SK-N-SH (cell line): Measurements from ENCODE around the gene EEFSEC. TPM values are rescaled to one million over a fixed set of nuclear protein-coding genes. Genes with fewer than 3 reads are reported as not detected.

ENCODE experiments used
- CTCF ChIA-PET: fragments of 300-600, 350-600 bp; formaldehyde crosslinking; extraction: SDS; loops from one replicate; lab custom pipeline; 2021; lab: Yijun Ruan, JAX
- POLR2A ChIA-PET: fragments of 350-600 bp; sonication (Branson Sonifier 250); formaldehyde crosslinking; extraction: SDS; loops from one replicate; lab custom pipeline; 2020; ENCODE audit warnings: antibody characterized with exemption, inconsistent platforms; lab: Yijun Ruan, JAX
- DNase-seq: peaks from one replicate; pipeline ENCODE4 v3.0.0; 2012
- H2AFZ ChIP-seq: fragments of 200-600 bp; sonication (generic); 2 replicates; pipeline ENCODE4 v1.8.1; 2016; ENCODE audit warnings: antibody characterized with exemption, mild to moderate bottlenecking, low read depth
- H3F3A ChIP-seq: fragments of 200-600 bp; sonication (generic); replicated peaks from 2 replicates; pipeline ENCODE3; 2016; ENCODE audit warnings: antibody characterized with exemption, mild to moderate bottlenecking; ENCODE audit not compliant: insufficient read depth
- H3K27ac ChIP-seq, 2 experiments: fragments of 200-500 bp in 1 of 2; fragments of 200-600 bp in 1 of 2; sonication (Bioruptor generic) in 1 of 2; sonication (generic), shearing (Covaris generic) in 1 of 2; 2 replicates each; pipeline versions ENCODE4 v1.5.1 to v1.6.1; 2014 to 2016; ENCODE audit warnings: low read depth in 2 of 2, inconsistent platforms in 1 of 2, low read length in 1 of 2, mild to moderate bottlenecking in 1 of 2, mixed read lengths in 1 of 2
- H3K27me3 ChIP-seq: fragments of 200-600 bp; sonication (generic), shearing (Covaris generic); 2 replicates; pipeline ENCODE4 v1.6.1; 2016; ENCODE audit warnings: mixed run types; ENCODE audit not compliant: insufficient read depth
- H3K36me3 ChIP-seq, 2 experiments: fragments of 200-500 bp in 1 of 2; fragments of 200-600 bp in 1 of 2; sonication (Bioruptor generic) in 1 of 2; sonication (generic) in 1 of 2; replicated peaks in 1 of 2; 2 replicates each; pipeline versions ENCODE3 to v1.5.1; 2014 to 2016; ENCODE audit warnings: low read length in 1 of 2, mild to moderate bottlenecking in 1 of 2; ENCODE audit not compliant: insufficient read depth in 2 of 2, control insufficient read depth in 1 of 2
- H3K4me1 ChIP-seq, 2 experiments: fragments of 200-500 bp in 1 of 2; fragments of 200-600 bp in 1 of 2; sonication (Bioruptor generic) in 1 of 2; sonication (generic), shearing (Covaris generic) in 1 of 2; 2 replicates each; pipeline versions ENCODE4 v1.5.1 to v1.6.1; 2014 to 2016; ENCODE audit warnings: low read depth in 1 of 2, low read length in 1 of 2, mixed run types in 1 of 2; ENCODE audit not compliant: insufficient read depth in 2 of 2, control insufficient read depth in 1 of 2
- H3K4me2 ChIP-seq: fragments of 200-600 bp; sonication (generic), shearing (Covaris generic); 2 replicates; pipeline ENCODE4 v1.6.1; 2017; ENCODE audit warnings: mixed run types
- H3K4me3 ChIP-seq, 2 experiments: fragments of 200-500 bp in 1 of 2; fragments of 200-600 bp in 1 of 2; sonication (Bioruptor generic) in 1 of 2; sonication (generic), shearing (Covaris generic) in 1 of 2; 2 replicates each; pipeline versions ENCODE4 v1.5.1 to v1.8.1; 2014 to 2016; ENCODE audit warnings: low read depth in 2 of 2, inconsistent platforms in 1 of 2, low read length in 1 of 2, mild to moderate bottlenecking in 1 of 2, mixed read lengths in 1 of 2, moderate library complexity in 1 of 2
- H3K79me2 ChIP-seq: fragments of 200-600 bp; sonication (generic); 2 replicates; pipeline ENCODE4 v1.8.1; 2017; ENCODE audit warnings: mild to moderate bottlenecking; ENCODE audit not compliant: insufficient read depth
- H3K9ac ChIP-seq: fragments of 200-600 bp; sonication (generic); 2 replicates; pipeline ENCODE4 v1.6.1; 2017; ENCODE audit warnings: mixed run types
- H3K9me2 ChIP-seq: fragments of 200-600 bp; sonication (generic); 2 replicates; pipeline ENCODE4 v1.6.1; 2017; ENCODE audit warnings: mixed run types
- H3K9me3 ChIP-seq: fragments of 200-600 bp; sonication (generic); 2 replicates; pipeline ENCODE4 v1.6.1; 2017; ENCODE audit warnings: mixed run types, mild to moderate bottlenecking, moderate library complexity
- H4K20me1 ChIP-seq: fragments of 200-600 bp; sonication (generic); 2 replicates; pipeline ENCODE4 v1.6.1; 2017; ENCODE audit warnings: mild to moderate bottlenecking, mixed run types; ENCODE audit not compliant: insufficient read depth
- EP300 ChIP-seq, 2 experiments: IDR thresholded peaks; 2 replicates each; pipeline versions ENCODE4 v1.4.0 to v1.6.1; 2012; ENCODE audit warnings: borderline replicate concordance in 1 of 2, low read depth in 1 of 2, low read length in 1 of 2
- EZH2phosphoT487 ChIP-seq: fragments of 200-600 bp; sonication (generic); IDR thresholded peaks from 2 replicates; pipeline ENCODE4 v1.6.1; 2017; ENCODE audit warnings: low read depth, mixed run types, mild to moderate bottlenecking, antibody characterized with exemption, moderate library complexity, borderline replicate concordance
- FOXJ3 ChIP-seq: sonication (generic); formaldehyde crosslinking; IDR thresholded peaks from 2 replicates; pipeline ENCODE4 v1.5.1; 2020; ENCODE audit warnings: mild to moderate bottlenecking, missing genetic modification reagents
- MAX ChIP-seq: IDR thresholded peaks from 2 replicates; pipeline ENCODE4 v1.4.0; 2012; ENCODE audit warnings: low read depth
- MEF2A ChIP-seq: IDR thresholded peaks from 2 replicates; pipeline ENCODE4 v1.4.0; 2012; ENCODE audit warnings: low read depth, borderline replicate concordance
- RCOR1 ChIP-seq: fragments of 150-350 bp; IDR thresholded peaks from 2 replicates; pipeline ENCODE4 v1.6.1; 2017; ENCODE audit warnings: antibody characterized with exemption, low read length
- TEAD4 ChIP-seq: IDR thresholded peaks from 2 replicates; pipeline ENCODE4 v1.4.0; 2012; ENCODE audit warnings: mild to moderate bottlenecking, borderline replicate concordance; ENCODE audit not compliant: insufficient read depth
- USF1 ChIP-seq: IDR thresholded peaks from 2 replicates; pipeline ENCODE4 v1.4.0; 2012; ENCODE audit warnings: low read depth, borderline replicate concordance
- ZBTB33 ChIP-seq: IDR thresholded peaks from 2 replicates; pipeline ENCODE4 v1.4.0; 2012; ENCODE audit warnings: low read depth, borderline replicate concordance
- WGBS: methylation state at CpG from one replicate; pipeline ENCODE4 v1.1.6; 2017; ENCODE audit warnings: low lambda C conversion rate; 5-methylcytosine and 5-hydroxymethylcytosine counted together
- polyA plus RNA-seq, 3 experiments: library from polyadenylated mRNA; depleted of rRNA; stranded (reverse); fragments of >200 nt; gene quantifications; 2 replicates each; pipeline ENCODE4 v1.2.3, GENCODE V29; 2012
- TF ChIP-seq, protein P1 (sequence below): IDR thresholded peaks from 2 replicates; pipeline ENCODE4 v1.6.1; 2012; ENCODE audit warnings: mild to moderate bottlenecking, low read depth, low read length, moderate library complexity

Gene EEFSEC
- polyA plus RNA-seq, 1 of the 3 experiments (the other 2 are of a cell fraction): 12.4 TPM

- CTCF ChIA-PET: interaction anchor here (0.7 to 1.1 kb wide), 2 partner anchors 9 to 11 kb away, joined by 3 to 4 read pairs; no protein-coding TSS in a partner anchor
- DNase-seq: no peak
Observed at GRCh38 chr3:128328546-128329458, 175.5 kb downstream of the EEFSEC start.

GRCh38 chr3:128329491-128330213, 176.4 kb downstream of the EEFSEC start:
- Histone ChIP-seq H3K4me1 (peaks cover 0 to 73% of the 10 kb centered on the region in 2 experiments; a peak in 2 of 4 replicates), H3K79me2 (no peaks in the 10 kb centered on the region), H3K27ac (peak overlapping the region in 1 of 2 experiments; percentile 69; a peak in 2 of 4 replicates), H4K20me1 (no peaks in the 10 kb centered on the region), H3K9me2 (no peaks in the 10 kb centered on the region), H3K4me3 (no peak overlapping the region), H2AFZ (no peak overlapping the region), H3K9ac (no peak overlapping the region), H3K9me3 (no peaks in the 10 kb centered on the region), H3K27me3 (no peaks in the 10 kb centered on the region), H3F3A (no peaks in the 10 kb centered on the region), H3K36me3 (no peaks in the 10 kb centered on the region), H3K4me2 (no peak overlapping the region)
- peak; percentile 42 for DNase-seq
- POLR2A ChIA-PET: interaction anchor here (0.8 kb wide), 1 partner anchor 9 kb away, joined by 4 read pairs; no protein-coding TSS in a partner anchor
- 94% methylated on average over 4 of the region's 6 CpGs for WGBS
- TF ChIP-seq USF1: no peak
- TF ChIP-seq TEAD4: no peak
- TF ChIP-seq MEF2A: no peak
- TF ChIP-seq FOXJ3 (CRISPR knock-in tag): no peak
- TF ChIP-seq ZBTB33: no peak
- no peak for TF ChIP-seq MAX
- no peak for TF ChIP-seq EZH2phosphoT487
- TF ChIP-seq, protein P1, sequence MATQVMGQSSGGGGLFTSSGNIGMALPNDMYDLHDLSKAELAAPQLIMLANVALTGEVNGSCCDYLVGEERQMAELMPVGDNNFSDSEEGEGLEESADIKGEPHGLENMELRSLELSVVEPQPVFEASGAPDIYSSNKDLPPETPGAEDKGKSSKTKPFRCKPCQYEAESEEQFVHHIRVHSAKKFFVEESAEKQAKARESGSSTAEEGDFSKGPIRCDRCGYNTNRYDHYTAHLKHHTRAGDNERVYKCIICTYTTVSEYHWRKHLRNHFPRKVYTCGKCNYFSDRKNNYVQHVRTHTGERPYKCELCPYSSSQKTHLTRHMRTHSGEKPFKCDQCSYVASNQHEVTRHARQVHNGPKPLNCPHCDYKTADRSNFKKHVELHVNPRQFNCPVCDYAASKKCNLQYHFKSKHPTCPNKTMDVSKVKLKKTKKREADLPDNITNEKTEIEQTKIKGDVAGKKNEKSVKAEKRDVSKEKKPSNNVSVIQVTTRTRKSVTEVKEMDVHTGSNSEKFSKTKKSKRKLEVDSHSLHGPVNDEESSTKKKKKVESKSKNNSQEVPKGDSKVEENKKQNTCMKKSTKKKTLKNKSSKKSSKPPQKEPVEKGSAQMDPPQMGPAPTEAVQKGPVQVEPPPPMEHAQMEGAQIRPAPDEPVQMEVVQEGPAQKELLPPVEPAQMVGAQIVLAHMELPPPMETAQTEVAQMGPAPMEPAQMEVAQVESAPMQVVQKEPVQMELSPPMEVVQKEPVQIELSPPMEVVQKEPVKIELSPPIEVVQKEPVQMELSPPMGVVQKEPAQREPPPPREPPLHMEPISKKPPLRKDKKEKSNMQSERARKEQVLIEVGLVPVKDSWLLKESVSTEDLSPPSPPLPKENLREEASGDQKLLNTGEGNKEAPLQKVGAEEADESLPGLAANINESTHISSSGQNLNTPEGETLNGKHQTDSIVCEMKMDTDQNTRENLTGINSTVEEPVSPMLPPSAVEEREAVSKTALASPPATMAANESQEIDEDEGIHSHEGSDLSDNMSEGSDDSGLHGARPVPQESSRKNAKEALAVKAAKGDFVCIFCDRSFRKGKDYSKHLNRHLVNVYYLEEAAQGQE: no peak
- CTCF ChIA-PET: interaction anchor here (0.8 to 1.1 kb wide), 3 partner anchors 8 to 22 kb away, joined by 3 to 5 read pairs (median 3); no protein-coding TSS in a partner anchor

More at GRCh38 chr3:128328546-128329458, 175.5 kb downstream of the EEFSEC start:
- Histone ChIP-seq H3F3A (no peaks in the 10 kb centered on the region), H3K4me2 (no peak overlapping the region), H3K4me1 (peaks cover 0 to 72% of the 10 kb centered on the region in 2 experiments; a peak in 2 of 4 replicates), H3K27me3 (no peaks in the 10 kb centered on the region), H3K27ac (peak overlapping the region in 1 of 2 experiments; percentile 69; a peak in 1 of 4 replicates), H4K20me1 (no peaks in the 10 kb centered on the region), H2AFZ (no peak overlapping the region), H3K36me3 (no peaks in the 10 kb centered on the region), H3K9me2 (no peaks in the 10 kb centered on the region), H3K9me3 (no peaks in the 10 kb centered on the region), H3K9ac (no peak overlapping the region), H3K4me3 (no peak overlapping the region), H3K79me2 (no peaks in the 10 kb centered on the region)
- no peak for TF ChIP-seq RCOR1
- TF ChIP-seq MAX: no peak
- no peak for TF ChIP-seq EP300 (IDR thresholded peaks at IDR 0.05; ENCODE audit: borderline replicate concordance in 1 of 2, low read depth in 1 of 2, low read length in 1 of 2)
- TF ChIP-seq MEF2A: no peak
- POLR2A ChIA-PET: interaction anchor here (0.8 kb wide), 1 partner anchor 8 kb away, joined by 4 read pairs; no protein-coding TSS in a partner anchor
- WGBS: 93% methylated on average over 9 of the region's 12 CpGs
